Tibial nerve (tissue), 4 donors: ENCODE results near the gene PSTPIP1. TPM values are rescaled to one million over a fixed set of nuclear protein-coding genes. Genes with fewer than 3 reads are reported as not detected.

Source experiments
- DNase-seq, 2 donors: peaks; one replicate each; pipeline ENCODE4 v3.0.0-alpha.2; 2019; ENCODE audit warnings: low spot score in 2 of 2
- H3K27ac ChIP-seq, 4 donors: fragments of 200-600 bp; sonication (generic) in 3 of 4; one replicate each; pipeline ENCODE4 v1.5.1; 2017 to 2019; ENCODE audit warnings: mild to moderate bottlenecking in 1 of 4
- H3K27me3 ChIP-seq, 2 donors: fragments of 200-600 bp; sonication (generic) in 1 of 2; one replicate each; pipeline versions ENCODE4 v1.5.1 to v1.6.0; 2017 to 2019
- H3K36me3 ChIP-seq, 3 donors: fragments of 200-600 bp; sonication (generic); one replicate each; pipeline ENCODE4 v1.5.1; 2018 to 2019
- H3K4me1 ChIP-seq, 4 donors: fragments of 200-600 bp; sonication (generic) in 3 of 4; one replicate each; pipeline ENCODE4 v1.5.1; 2017 to 2019
- H3K4me3 ChIP-seq, 4 donors: fragments of 200-600 bp; sonication (generic) in 3 of 4; one replicate each; pipeline ENCODE4 v1.5.1; 2017 to 2019; ENCODE audit warnings: mild to moderate bottlenecking in 1 of 4, moderate library complexity in 1 of 4
- H3K9me3 ChIP-seq, 4 donors: fragments of 200-600 bp; sonication (generic) in 3 of 4; one replicate each; pipeline ENCODE4 v1.5.1; 2017 to 2019
- EP300 ChIP-seq, 2 donors: sonication (generic); formaldehyde crosslinking; IDR thresholded peaks; one replicate each; pipeline ENCODE4 v1.6.1; 2017; ENCODE audit warnings: antibody characterized with exemption in 2 of 2, mild to moderate bottlenecking in 1 of 2
- POLR2A ChIP-seq, 2 donors: fragments of 450-650 bp; IDR thresholded peaks; one replicate each; pipeline ENCODE4 v1.6.1; 2017; ENCODE audit warnings: antibody characterized with exemption in 2 of 2, mild to moderate bottlenecking in 2 of 2, moderate library complexity in 2 of 2
- WGBS, 2 donors: methylation state at CpG; one replicate each; pipeline ENCODE4 v1.1.5; 2018; 5-methylcytosine and 5-hydroxymethylcytosine counted together
- total RNA-seq, 4 donors: library from RNA; depleted of rRNA; stranded (reverse); fragments of >200 nt; gene quantifications; one replicate each; pipeline ENCODE4 v1.1.0, GENCODE V29; 2016
- TF ChIP-seq, protein P1 (sequence below), 5 experiments: fragments of 200-600 bp in 3 of 5; fragments of 450-650 bp in 2 of 5; sonication (generic) in 3 of 5; IDR thresholded peaks; one replicate each; pipeline ENCODE4 v1.5.1; 2016 to 2019; ENCODE audit warnings: antibody characterized with exemption in 5 of 5, mild to moderate bottlenecking in 3 of 5, moderate library complexity in 2 of 5

Gene PSTPIP1
- total RNA-seq, 4 donors from 2014 or later: 13.6 to 54.6 (median 19.3) TPM

DNA sequence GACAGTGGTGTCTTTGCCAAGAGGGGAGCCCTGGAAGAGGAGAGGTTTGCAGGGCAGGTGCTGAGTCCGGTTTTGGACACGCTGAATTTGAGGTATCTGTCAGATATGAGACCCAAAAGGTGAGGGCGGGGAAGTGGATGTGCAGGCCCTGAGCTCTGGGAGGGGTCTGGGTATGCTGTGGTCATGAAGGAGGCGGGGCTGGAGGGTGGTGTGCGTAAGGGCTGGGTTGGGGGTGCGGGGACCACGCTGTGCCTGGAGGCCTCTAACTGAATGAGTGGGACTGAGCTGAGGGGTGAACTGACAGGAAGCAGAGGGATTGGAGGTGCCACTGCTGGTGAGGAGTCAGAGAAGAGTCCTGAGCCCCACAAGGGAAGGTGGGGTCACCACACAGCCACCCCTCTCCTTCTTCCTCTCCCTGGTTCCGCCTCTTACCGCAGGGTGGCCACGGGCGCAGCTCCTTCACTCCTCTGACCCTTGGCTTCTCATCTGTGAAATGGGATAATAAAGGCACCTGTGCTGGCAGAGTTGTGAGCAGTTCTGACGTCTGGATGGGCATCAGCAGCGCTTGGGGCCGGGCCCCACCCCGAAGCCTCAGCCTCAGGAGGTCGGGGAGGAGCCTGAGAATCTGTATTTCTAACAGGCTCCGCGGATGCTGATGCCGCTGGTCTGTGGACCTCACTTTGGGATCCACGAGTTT is 28.8 kb downstream of the PSTPIP1 start:
- TF ChIP-seq, protein P1, sequence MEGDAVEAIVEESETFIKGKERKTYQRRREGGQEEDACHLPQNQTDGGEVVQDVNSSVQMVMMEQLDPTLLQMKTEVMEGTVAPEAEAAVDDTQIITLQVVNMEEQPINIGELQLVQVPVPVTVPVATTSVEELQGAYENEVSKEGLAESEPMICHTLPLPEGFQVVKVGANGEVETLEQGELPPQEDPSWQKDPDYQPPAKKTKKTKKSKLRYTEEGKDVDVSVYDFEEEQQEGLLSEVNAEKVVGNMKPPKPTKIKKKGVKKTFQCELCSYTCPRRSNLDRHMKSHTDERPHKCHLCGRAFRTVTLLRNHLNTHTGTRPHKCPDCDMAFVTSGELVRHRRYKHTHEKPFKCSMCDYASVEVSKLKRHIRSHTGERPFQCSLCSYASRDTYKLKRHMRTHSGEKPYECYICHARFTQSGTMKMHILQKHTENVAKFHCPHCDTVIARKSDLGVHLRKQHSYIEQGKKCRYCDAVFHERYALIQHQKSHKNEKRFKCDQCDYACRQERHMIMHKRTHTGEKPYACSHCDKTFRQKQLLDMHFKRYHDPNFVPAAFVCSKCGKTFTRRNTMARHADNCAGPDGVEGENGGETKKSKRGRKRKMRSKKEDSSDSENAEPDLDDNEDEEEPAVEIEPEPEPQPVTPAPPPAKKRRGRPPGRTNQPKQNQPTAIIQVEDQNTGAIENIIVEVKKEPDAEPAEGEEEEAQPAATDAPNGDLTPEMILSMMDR (IDR thresholded peaks at IDR 0.05): no peak
- TF ChIP-seq POLR2A (IDR thresholded peaks at IDR 0.05): no peak
- TF ChIP-seq EP300 (IDR thresholded peaks at IDR 0.05): no peak
- no peak for DNase-seq
- Histone ChIP-seq H3K9me3 (no peaks in the 10 kb centered on the region), H3K4me3 (no peak overlapping the region), H3K27me3 (no peaks in the 10 kb centered on the region), H3K36me3 (no peaks in the 10 kb centered on the region), H3K4me1 (peaks cover 0 to 15% (median 1%) of the 10 kb centered on the region in 4 donors), H3K27ac (no peak overlapping the region)
- 68% methylated on average over 12 to 20 of the region's 20 CpGs for WGBS, 2 donors

DNA sequence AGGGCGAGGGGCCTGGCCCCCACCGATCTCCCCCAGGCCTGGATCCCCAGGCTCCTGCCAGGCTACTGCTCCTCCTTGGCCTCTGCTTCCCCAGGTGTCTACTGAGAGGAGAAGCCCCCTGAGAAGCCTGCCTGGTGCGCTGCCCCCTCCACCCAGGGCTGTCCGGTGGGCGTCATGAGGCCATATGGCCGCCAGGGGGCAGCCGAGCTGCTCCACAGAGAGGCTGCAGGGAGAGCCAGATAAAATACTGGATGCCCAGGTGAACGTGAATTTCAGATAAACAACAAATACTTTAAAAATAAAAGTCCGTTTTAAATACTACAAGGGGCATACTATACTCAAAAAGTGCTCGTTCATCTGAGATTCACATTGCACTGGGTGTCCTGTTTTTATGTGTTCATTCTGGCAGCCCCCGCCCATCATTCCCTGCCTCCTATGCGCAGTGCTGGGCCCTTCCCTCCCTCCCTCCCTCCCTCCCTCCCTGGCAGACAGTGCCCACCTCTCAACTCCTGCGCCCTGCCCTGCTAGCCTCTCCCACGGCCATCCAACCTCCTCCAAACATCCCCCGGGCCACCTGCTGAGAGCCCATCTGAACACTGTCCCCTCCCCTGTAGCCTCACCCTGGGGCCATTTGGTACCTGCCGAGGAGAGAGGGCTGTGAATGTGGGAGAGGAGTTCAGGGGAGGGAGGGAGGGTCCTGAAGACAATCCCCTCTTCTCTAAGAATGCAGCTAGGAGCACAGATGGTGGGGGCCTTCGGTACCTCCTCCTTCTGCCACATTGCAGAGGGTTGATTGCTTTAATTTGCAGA is 29.6 kb downstream of the PSTPIP1 start:
- H3K27me3 ChIP-seq: no peaks in the 10 kb centered on the region
- WGBS, 2 donors: 29 to 35% methylated on average over 15 to 16 of the region's 17 CpGs
- H3K9me3 ChIP-seq: no peaks in the 10 kb centered on the region
- peak; percentile 49 to 73 for DNase-seq
- TF ChIP-seq, protein P1 (IDR thresholded peaks at IDR 0.05): peak; percentile 88 to 95 (median 92)
- TF ChIP-seq POLR2A (IDR thresholded peaks at IDR 0.05): no peak
- no peak overlapping the region for H3K27ac ChIP-seq
- no peak overlapping the region for H3K4me3 ChIP-seq
- H3K4me1 ChIP-seq: peaks cover 0 to 15% (median 1%) of the 10 kb centered on the region in 4 donors
- no peaks in the 10 kb centered on the region for H3K36me3 ChIP-seq

DNA sequence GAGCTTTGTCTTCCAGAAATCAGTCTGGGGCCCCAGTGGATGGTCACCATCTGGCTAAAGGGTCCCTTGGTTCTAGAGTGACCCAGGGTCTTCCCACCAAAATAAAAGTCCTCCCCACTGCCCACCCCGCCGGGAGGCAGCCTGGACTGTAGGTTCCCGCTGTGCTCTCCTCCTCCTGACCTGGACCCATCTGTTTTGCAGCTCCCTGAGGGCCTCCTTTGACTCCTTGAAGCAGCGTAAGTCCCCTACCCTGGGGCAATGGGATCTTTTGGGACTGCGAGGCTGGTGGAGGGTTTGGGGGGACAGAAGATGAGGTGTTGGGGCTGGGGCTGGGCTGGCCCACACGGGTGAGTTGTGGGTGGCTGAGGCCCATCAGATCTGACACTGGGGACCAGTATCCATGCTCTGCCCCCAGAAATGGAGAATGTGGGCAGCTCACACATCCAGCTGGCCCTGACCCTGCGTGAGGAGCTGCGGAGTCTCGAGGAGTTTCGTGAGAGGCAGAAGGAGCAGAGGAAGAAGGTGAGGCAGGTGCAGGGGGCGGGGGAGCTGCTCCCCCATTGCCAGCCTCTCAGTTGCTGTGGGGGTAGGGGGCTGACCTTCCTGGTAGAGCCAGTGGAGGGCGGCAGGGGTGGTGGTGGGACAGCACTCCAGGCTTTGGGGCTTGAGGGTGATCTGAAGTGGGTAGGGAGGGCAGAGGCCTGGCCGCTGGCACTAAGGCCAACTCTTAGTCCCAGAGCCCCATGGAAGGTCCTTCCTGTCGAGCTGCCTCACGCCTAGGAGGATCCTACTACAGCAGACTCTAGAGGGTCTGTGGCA is 30.4 kb downstream of the PSTPIP1 start:
- peak in 1 of 2 donors; percentile 6 for DNase-seq
- Histone ChIP-seq H3K27me3 (no peaks in the 10 kb centered on the region), H3K27ac (no peak overlapping the region), H3K4me3 (no peak overlapping the region), H3K9me3 (no peaks in the 10 kb centered on the region), H3K36me3 (no peaks in the 10 kb centered on the region), H3K4me1 (peaks cover 0 to 20% (median 1%) of the 10 kb centered on the region in 4 donors)
- TF ChIP-seq, protein P1 (IDR thresholded peaks at IDR 0.05): no peak
- TF ChIP-seq POLR2A (IDR thresholded peaks at IDR 0.05) (no peak), EP300 (IDR thresholded peaks at IDR 0.05) (no peak)
- WGBS, 2 donors: 88 to 92% methylated on average over 13 to 15 of the region's 15 CpGs

DNA sequence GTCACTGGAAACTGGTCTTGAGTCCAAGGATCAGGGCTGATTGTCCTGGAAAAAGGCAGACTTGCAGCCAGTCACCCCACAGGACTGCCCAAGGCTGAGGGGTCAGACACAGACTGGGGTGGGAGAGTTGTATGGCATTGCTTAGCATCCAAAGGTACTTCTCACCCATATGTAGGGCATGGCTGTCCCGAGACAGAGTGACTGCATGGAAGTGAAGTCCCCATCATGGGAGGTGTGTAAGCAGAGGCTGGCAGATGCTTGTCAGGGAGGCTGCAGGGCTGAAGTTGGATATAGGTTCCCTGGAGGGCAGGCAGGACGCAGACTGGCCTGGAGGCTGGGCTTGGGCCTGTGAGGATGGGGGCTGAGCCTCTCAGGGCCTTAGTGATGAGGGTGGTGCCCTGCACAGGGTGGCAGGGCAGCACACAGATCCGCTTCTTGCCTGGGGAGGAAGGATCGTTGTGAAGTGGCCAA is 31.1 kb downstream of the PSTPIP1 start:
- H3K27ac ChIP-seq: no peak overlapping the region
- H3K4me1 ChIP-seq: peaks cover 0 to 27% (median 1%) of the 10 kb centered on the region in 4 donors
- H3K9me3 ChIP-seq: no peaks in the 10 kb centered on the region
- 87 to 92% methylated on average over 4 of the region's 4 CpGs for WGBS, 2 donors
- no peak for DNase-seq
- H3K27me3 ChIP-seq: peaks cover 0 to 4% of the 10 kb centered on the region in 2 donors
- H3K4me3 ChIP-seq: no peak overlapping the region
- TF ChIP-seq, protein P1 (IDR thresholded peaks at IDR 0.05): no peak
- TF ChIP-seq EP300 (IDR thresholded peaks at IDR 0.05) (no peak), POLR2A (IDR thresholded peaks at IDR 0.05) (no peak)
- no peaks in the 10 kb centered on the region for H3K36me3 ChIP-seq
